PFSK-1 (cell line): ENCODE results near the gene ENDOD1.

Experiments used
- FOXP2 ChIP-seq: optimal IDR thresholded peaks from 2 replicates; pipeline ENCODE3; 2011; ENCODE audit warnings: borderline replicate concordance, control low read depth, inconsistent platforms; ENCODE audit not compliant: insufficient read depth; ENCODE audit errors: extremely low read length, extremely low read depth
- POLR2AphosphoS5 ChIP-seq: IDR thresholded peaks from 2 replicates; pipeline ENCODE4 v1.6.1; 2012; ENCODE audit warnings: low read depth, mild to moderate bottlenecking, control low read depth, low read length, moderate library complexity
- REST ChIP-seq, 2 experiments: IDR thresholded peaks; 2 replicates each; pipeline versions ENCODE4 v1.6.1 to v1.8.0; 2011 to 2012; ENCODE audit warnings: low read depth in 2 of 2, low read length in 2 of 2, control low read depth in 1 of 2, inconsistent platforms in 1 of 2, mild to moderate bottlenecking in 1 of 2, moderate library complexity in 1 of 2; ENCODE audit not compliant: insufficient read depth in 1 of 2
- TAF1 ChIP-seq: IDR thresholded peaks from 2 replicates; pipeline ENCODE4 v1.6.1; 2012; ENCODE audit warnings: low read length, control low read depth, borderline replicate concordance; ENCODE audit not compliant: insufficient read depth

ENDOD1 gene

GRCh38 chr11:95170294-95170693, 80.6 kb downstream of the ENDOD1 start:
- TF ChIP-seq FOXP2 (no peak), TAF1 (no peak), POLR2AphosphoS5 (no peak)

- TF ChIP-seq TAF1 (no peak), REST (IDR thresholded peaks at IDR 0.05; ENCODE audit: insufficient read depth in 1 of 2, low read depth in 2 of 2, low read length in 2 of 2) (no peak)
Measured at GRCh38 chr11:95175818-95176380, 86.3 kb downstream of the ENDOD1 start.
